ENCODE data around the gene RAMP2.

- no peak for TF ChIP-seq CTCF (optimal IDR thresholded peaks at IDR 0.05 in 1 of 3, IDR thresholded peaks at IDR 0.05 in 1 of 3, conservative IDR thresholded peaks at IDR 0.05 in 1 of 3; ENCODE audit: extremely low read depth in 1 of 3, insufficient read depth in 2 of 3, low read length in 3 of 3)
- TF ChIP-seq EZH2 (IDR thresholded peaks at IDR 0.05; ENCODE audit: low read length): no peak
Observed at GRCh38 chr17:42723636-42724035, 37.4 kb upstream of the RAMP2 start.
